GM12865 (cell line): ENCODE results near the gene XPA.

Experiments used
- DNase-seq: peaks from one replicate; pipeline ENCODE4 v3.0.0; 2010; ENCODE audit warnings: low read depth
- H3K4me3 ChIP-seq: 2 replicates; pipeline ENCODE4 v1.5.1; 2011; ENCODE audit warnings: mild to moderate bottlenecking, low read depth, low read length, control low read depth
- CTCF ChIP-seq: IDR thresholded peaks from 2 replicates; pipeline ENCODE4 v1.5.1; 2011; ENCODE audit warnings: low read length, control low read depth, low read depth, inconsistent platforms; ENCODE audit not compliant: insufficient read depth; ENCODE audit errors: missing control alignments

The XPA gene

GRCh38 chr9:97629156-97629555, 68.0 kb downstream of the XPA start:
- TF ChIP-seq CTCF = no peak
- DNase-seq = no peak
- no peak overlapping the region for H3K4me3 ChIP-seq

- DNase-seq = no peak
Measured at GRCh38 chr9:97628668-97629067, 68.5 kb downstream of the XPA start.

GRCh38 chr9:97627624-97628023, 69.5 kb downstream of the XPA start:
- TF ChIP-seq CTCF = no peak
- no peak overlapping the region for H3K4me3 ChIP-seq
- DNase-seq = no peak

More at GRCh38 chr9:97628668-97629067, 68.5 kb downstream of the XPA start:
- TF ChIP-seq CTCF = no peak
- no peak overlapping the region for H3K4me3 ChIP-seq

- no peak for TF ChIP-seq CTCF
- DNase-seq = no peak
- H3K4me3 ChIP-seq = no peak overlapping the region
Measured at GRCh38 chr9:97625620-97626019, 71.5 kb downstream of the XPA start.
